H7 (cell line): Measurements from ENCODE around the gene MSI2. TPM values are rescaled to one million over a fixed set of nuclear protein-coding genes. Genes with fewer than 3 reads are reported as not detected.

ENCODE experiments used
- DNase-seq: peaks from one replicate; pipeline ENCODE4 v3.0.0; 2012
- H3K27me3 ChIP-seq: 2 replicates; pipeline ENCODE4 v1.6.0; 2011; ENCODE audit warnings: mild to moderate bottlenecking, low read length; ENCODE audit not compliant: control insufficient read depth, insufficient read depth
- H3K36me3 ChIP-seq: replicated peaks from 2 replicates; pipeline ENCODE4 v1.5.1; 2011; ENCODE audit warnings: low read length; ENCODE audit not compliant: control insufficient read depth, insufficient read depth
- H3K4me3 ChIP-seq: 2 replicates; pipeline ENCODE4 v1.5.1; 2011; ENCODE audit warnings: low read depth, mild to moderate bottlenecking, control low read depth, low read length, moderate library complexity; ENCODE audit not compliant: insufficient read depth
- total RNA-seq: library from RNA; depleted of rRNA; stranded (reverse); fragments of >200 nt; shearing (Covaris generic); gene quantifications from 2 replicates; pipeline ENCODE4 v1.2.3, GENCODE V29; 2014

MSI2 gene
- total RNA-seq, 1 experiment from 2014 or later = 31.0 TPM

DNA sequence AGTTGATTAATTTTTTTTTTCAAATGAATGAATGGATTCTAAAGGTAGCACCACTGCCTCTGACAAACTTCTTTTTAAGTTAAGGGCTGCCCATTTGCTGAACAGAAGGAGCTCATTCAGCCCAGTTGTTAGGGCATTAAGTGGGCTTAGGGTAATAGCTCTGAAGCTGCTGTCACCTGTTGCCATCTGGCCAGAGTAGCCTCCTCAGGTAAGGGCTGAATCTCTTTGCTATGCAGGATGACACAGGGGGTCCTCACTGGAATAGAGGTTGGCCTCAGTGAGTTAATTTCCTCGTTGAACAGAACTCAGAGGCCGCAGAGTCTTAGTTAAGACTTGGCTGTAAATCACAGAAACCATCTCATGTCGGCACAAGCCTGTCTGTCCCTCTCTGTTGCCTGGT is 255.9 kb downstream of the MSI2 start:
- Histone ChIP-seq H3K4me3 (no peak overlapping the region), H3K27me3 (no peaks in the 10 kb centered on the region), H3K36me3 (no peaks in the 10 kb centered on the region)
- DNase-seq = no peak

GRCh38 chr17:57512691-57513090 is 256.4 kb downstream of the MSI2 start:
- DNase-seq = no peak
- no peaks in the 10 kb centered on the region for H3K36me3 ChIP-seq
- H3K27me3 ChIP-seq = no peaks in the 10 kb centered on the region
- H3K4me3 ChIP-seq = no peak overlapping the region

DNA sequence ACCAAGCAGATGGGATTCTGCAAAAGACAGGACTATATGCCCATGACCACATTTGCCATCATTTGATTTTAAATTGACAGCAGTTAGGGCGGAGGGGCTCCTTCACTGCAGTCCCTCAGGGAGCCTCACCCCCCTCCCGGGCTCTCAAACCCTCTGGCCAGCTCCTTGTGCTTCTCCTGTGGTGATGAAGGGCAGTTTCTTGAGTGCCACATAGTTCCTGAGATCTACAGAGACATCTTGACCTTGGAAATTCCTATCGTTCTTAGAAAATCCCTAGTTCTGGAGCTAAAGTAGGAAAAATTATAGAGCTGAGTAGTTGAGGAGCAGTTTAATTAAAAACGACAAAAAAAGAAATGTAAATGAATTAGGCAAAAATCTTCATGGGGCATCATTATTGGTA is 257.2 kb downstream of the MSI2 start:
- no peaks in the 10 kb centered on the region for H3K36me3 ChIP-seq
- H3K4me3 ChIP-seq = no peak overlapping the region
- DNase-seq = no peak
- H3K27me3 ChIP-seq = no peaks in the 10 kb centered on the region

GRCh38 chr17:57514614-57515013 is 258.3 kb downstream of the MSI2 start:
- Histone ChIP-seq H3K4me3 (no peak overlapping the region), H3K27me3 (no peaks in the 10 kb centered on the region), H3K36me3 (no peaks in the 10 kb centered on the region)
- no peak for DNase-seq

- Histone ChIP-seq H3K4me3 (no peak overlapping the region), H3K36me3 (no peaks in the 10 kb centered on the region), H3K27me3 (no peaks in the 10 kb centered on the region)
- DNase-seq = no peak
Observed at GRCh38 chr17:57515662-57516211, 259.4 kb downstream of the MSI2 start.

DNA sequence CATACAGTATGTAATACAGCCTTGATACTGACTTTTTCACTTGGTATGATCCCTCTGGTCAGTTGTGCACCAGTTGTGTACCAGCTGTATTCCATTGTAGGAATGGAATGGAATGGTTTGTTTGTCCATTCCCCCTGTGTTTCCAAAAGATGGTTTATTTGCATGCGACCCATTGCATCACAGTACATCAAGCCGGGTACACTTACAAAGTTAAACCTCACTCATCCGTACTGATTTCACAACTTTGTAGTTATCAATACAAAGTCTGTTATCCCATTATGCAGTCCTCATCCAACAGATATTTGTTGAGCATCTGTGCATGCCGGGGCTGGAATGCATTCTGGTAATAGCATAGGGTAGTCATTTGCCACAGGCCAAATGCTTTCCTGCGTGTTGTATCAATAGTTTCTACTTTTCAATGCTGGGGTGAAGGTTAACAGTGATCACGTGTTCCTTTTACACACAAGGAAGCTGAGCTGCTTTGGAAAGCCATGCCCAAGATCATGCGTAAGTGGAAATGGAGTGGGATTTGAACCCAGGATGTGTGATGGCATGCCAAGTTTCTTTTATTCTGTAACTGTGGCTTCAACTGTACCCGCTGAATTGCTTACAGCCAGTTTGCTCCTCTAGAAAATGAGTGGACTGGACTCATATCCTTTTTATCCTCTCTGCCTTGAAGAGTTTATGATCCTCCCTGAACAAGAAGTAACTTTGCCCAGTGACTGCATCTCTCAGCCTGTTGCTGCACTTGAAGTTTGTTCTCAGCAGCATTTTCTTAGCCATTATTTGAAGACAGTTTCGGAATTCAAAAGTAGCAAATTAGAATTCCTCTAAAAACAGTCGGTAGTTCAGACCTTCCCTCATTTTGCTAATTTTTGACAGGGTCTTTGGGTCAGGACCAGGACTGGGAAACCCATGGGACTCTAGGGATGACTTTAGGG is 260.2 kb downstream of the MSI2 start:
- Histone ChIP-seq H3K36me3 (no peaks in the 10 kb centered on the region), H3K4me3 (no peak overlapping the region), H3K27me3 (no peaks in the 10 kb centered on the region)
- no peak for DNase-seq

GRCh38 chr17:57517273-57517631 is 260.9 kb downstream of the MSI2 start:
- H3K4me3 ChIP-seq = no peak overlapping the region
- no peaks in the 10 kb centered on the region for H3K36me3 ChIP-seq
- no peak for DNase-seq
- H3K27me3 ChIP-seq = no peaks in the 10 kb centered on the region

GRCh38 chr17:57517632-57518456 is 261.5 kb downstream of the MSI2 start:
- DNase-seq = no peak
- no peak overlapping the region for H3K4me3 ChIP-seq
- no peaks in the 10 kb centered on the region for H3K36me3 ChIP-seq
- no peaks in the 10 kb centered on the region for H3K27me3 ChIP-seq

- H3K36me3 ChIP-seq = no peaks in the 10 kb centered on the region
- no peak overlapping the region for H3K4me3 ChIP-seq
- no peak for DNase-seq
- no peaks in the 10 kb centered on the region for H3K27me3 ChIP-seq
Observed at GRCh38 chr17:57518587-57519581, 262.6 kb downstream of the MSI2 start.

DNA sequence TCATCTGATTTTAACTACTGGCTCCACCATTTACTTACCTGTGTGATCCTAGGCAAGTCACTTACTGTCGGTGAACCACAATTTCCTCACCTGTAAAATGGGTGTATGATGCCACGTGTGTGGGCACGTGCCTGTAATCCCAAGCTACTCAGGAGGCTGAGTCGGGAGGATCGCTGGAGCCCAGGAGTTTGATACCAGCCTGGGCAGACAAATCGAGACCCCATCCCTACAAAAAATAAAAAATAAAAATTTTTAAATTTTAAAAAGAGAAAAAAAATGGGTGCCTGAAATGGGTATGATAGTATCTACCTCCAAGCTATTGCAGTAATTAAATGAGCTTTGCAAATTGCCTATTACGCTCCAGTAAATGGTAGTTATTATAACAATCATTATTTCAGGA is 263.5 kb downstream of the MSI2 start:
- H3K27me3 ChIP-seq = no peaks in the 10 kb centered on the region
- no peak overlapping the region for H3K4me3 ChIP-seq
- DNase-seq = no peak
- H3K36me3 ChIP-seq = no peaks in the 10 kb centered on the region

- Histone ChIP-seq H3K36me3 (no peaks in the 10 kb centered on the region), H3K27me3 (no peaks in the 10 kb centered on the region), H3K4me3 (no peak overlapping the region)
- DNase-seq = no peak
Observed at GRCh38 chr17:57521606-57522005, 265.3 kb downstream of the MSI2 start.

DNA sequence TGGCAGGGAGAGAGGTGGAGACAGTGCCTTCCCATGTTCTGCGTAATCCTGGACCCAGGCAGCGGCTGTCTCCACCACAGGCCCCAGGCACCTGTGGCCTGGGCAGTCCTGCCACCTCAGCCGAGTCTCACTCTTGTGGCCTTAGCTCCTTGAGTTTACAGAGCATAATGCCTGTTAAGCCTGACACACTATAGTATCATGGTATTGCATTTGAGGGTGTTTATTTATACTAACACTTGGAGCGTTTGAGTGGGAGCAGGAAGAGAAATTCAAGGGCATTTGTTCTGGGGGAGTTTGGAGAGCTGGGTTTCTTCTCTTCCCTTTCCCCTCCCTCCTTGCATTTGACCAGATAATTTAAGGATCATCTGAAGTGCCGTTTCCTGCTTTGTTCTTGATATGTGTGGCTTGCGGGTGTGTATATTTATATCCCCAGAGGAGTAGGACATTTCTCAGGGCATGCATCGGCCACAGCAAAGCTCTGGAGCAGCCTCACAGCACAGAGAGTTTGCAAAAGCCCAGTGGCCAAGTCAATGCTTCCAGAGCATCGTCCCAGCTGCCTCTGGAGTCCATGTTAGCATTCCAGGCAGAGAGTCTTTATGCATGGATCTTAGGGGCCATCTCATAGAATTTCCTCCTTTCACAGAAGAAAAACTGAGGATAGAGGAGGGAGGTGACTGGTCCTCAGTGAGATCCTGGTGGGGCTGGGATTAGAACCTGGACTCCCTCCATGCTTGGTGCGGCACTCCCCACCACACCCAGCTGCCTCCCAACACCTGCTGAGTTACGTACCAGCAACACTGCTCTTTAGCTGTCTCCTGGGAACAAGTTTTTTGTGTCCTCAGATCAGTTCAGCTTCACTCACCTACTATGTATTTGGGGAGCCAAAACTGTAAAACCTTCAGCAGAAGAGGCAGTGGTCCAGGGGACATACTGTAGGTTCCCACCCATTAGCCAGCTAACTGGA is 266.0 kb downstream of the MSI2 start:
- no peak for DNase-seq
- Histone ChIP-seq H3K4me3 (no peak overlapping the region), H3K27me3 (no peaks in the 10 kb centered on the region), H3K36me3 (no peaks in the 10 kb centered on the region)

DNA sequence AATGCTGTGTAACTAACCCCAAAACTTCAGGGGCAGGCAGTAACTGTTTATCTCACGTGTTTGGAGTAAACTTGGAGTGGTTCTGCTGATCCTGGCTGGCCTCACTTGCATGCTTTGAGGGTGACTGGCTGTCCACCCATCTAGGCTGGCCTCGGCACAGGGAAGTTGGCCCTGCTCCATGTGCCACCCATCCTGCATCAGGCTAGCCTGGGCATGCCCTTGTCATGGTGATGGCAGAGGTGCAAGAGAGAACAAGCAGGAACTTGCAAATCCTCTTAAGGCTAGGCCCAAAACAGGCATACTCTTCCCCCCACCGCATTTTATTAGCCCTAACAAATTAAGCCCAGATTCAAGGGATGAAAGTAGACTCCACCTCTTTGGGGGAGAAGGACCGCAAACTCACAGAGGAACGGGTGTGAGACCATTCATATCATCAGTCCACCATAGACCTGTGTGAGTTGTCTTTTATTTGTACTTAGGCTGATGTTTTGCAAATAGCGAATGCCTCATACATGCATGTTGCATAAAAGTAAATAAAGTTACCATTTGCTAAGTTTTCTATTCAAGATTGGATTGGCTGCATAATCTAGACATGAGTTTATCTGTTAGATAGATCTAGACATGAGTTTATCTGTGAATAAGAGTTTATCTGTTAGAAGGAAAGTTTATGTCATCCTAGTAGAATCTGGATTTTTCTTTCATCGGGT is 267.8 kb downstream of the MSI2 start:
- DNase-seq = no peak
- Histone ChIP-seq H3K36me3 (no peaks in the 10 kb centered on the region), H3K4me3 (no peak overlapping the region), H3K27me3 (no peaks in the 10 kb centered on the region)
